Measurements from ENCODE around the gene ROBO2.

- TF ChIP-seq POLR2A (IDR thresholded peaks at IDR 0.05), result no peak
- no peak for TF ChIP-seq CTCF (IDR thresholded peaks at IDR 0.05)
These were observed 82.8 kb downstream of the ROBO2 start for GRCh38 chr3:77122652-77123051.
